Measurements from ENCODE around the gene RASGRF2. TPM values are rescaled to one million over a fixed set of nuclear protein-coding genes. Genes with fewer than 3 reads are reported as not detected.

Gene RASGRF2
- total RNA-seq, 2 donors from 2014 or later, result 6.9 to 13.9 TPM

GRCh38 chr5:81167544-81167943, 207.4 kb downstream of the RASGRF2 start:
- Histone ChIP-seq H3K27me3 (replicated peaks; ENCODE audit: insufficient read depth) (no peaks in the 10 kb centered on the region), H3K4me3 (no peak overlapping the region), H3K27ac (no peak overlapping the region), H3K36me3 (no peaks in the 10 kb centered on the region), H3K9me3 (no peaks in the 10 kb centered on the region), H3K4me1 (ENCODE audit: control insufficient read depth in 1 of 2, low read depth in 2 of 2) (no peaks in the 10 kb centered on the region)
- TF ChIP-seq CTCF (IDR thresholded peaks at IDR 0.05), result no peak
- no peak for ATAC-seq (ENCODE audit: insufficient number of reproducible peaks, low FRiP score, low read depth)
- no peak for DNase-seq (ENCODE audit: low spot score)

DNA sequence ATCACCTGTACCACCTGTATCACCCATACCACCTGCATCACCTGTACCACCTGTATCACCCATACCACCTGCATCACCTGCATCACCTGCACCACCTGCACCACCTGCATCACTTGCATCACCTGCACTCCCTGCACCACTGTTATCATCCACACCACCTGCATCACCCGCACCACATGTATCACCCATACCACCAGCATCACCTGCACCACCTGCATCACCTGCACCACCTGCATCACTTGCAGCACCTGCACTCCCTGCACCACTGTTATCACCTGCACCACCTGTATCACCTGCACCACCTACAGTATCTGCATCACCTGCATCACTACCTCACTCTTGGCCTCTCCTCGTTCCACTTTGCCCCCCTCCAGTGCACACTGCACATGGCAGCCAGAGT, 209.8 kb downstream of the RASGRF2 start:
- H3K27me3 ChIP-seq (replicated peaks; ENCODE audit: insufficient read depth), result no peaks in the 10 kb centered on the region
- no peak for TF ChIP-seq CTCF (IDR thresholded peaks at IDR 0.05)
- no peak overlapping the region for H3K4me3 ChIP-seq
- no peaks in the 10 kb centered on the region for H3K4me1 ChIP-seq (ENCODE audit: control insufficient read depth in 1 of 2, low read depth in 2 of 2)
- H3K27ac ChIP-seq, result no peak overlapping the region
- ATAC-seq (ENCODE audit: insufficient number of reproducible peaks, low FRiP score, low read depth), result no peak
- DNase-seq (ENCODE audit: low spot score), result no peak
- H3K36me3 ChIP-seq, result no peaks in the 10 kb centered on the region
- no peaks in the 10 kb centered on the region for H3K9me3 ChIP-seq

DNA sequence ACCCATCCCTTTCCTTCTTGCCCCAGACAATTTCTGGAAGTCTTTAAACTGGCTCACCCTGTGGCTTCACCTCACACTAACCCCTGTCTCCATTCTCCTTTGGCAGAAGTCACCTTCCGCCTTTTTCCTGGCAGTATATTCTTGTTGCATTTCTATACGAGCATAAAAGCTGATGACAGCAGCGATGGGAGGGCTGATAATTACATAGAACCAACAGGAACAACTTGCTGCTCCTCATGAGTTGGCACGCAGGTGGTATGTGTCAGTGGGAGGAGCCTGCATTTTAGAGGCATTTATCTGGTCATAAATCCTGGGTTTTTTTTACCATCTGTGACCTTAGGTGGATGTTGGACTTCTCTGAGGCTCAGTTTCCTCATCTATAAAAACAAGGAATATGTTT, 211.6 kb downstream of the RASGRF2 start:
- DNase-seq (ENCODE audit: low spot score) (no peak), ATAC-seq (ENCODE audit: insufficient number of reproducible peaks, low FRiP score, low read depth) (no peak)
- no peaks in the 10 kb centered on the region for H3K9me3 ChIP-seq
- H3K27ac ChIP-seq, result no peak overlapping the region
- H3K4me1 ChIP-seq (ENCODE audit: control insufficient read depth in 1 of 2, low read depth in 2 of 2), result no peaks in the 10 kb centered on the region
- no peak overlapping the region for H3K4me3 ChIP-seq
- H3K36me3 ChIP-seq, result no peaks in the 10 kb centered on the region
- no peaks in the 10 kb centered on the region for H3K27me3 ChIP-seq (replicated peaks; ENCODE audit: insufficient read depth)
- TF ChIP-seq CTCF (IDR thresholded peaks at IDR 0.05), result no peak

GRCh38 chr5:81172710-81173109, 212.5 kb downstream of the RASGRF2 start:
- no peak for DNase-seq (ENCODE audit: low spot score)
- no peaks in the 10 kb centered on the region for H3K9me3 ChIP-seq
- TF ChIP-seq CTCF (IDR thresholded peaks at IDR 0.05), result no peak
- H3K27ac ChIP-seq, result no peak overlapping the region
- no peaks in the 10 kb centered on the region for H3K27me3 ChIP-seq (replicated peaks; ENCODE audit: insufficient read depth)
- no peak for ATAC-seq (ENCODE audit: insufficient number of reproducible peaks, low FRiP score, low read depth)
- H3K4me3 ChIP-seq, result no peak overlapping the region
- no peaks in the 10 kb centered on the region for H3K36me3 ChIP-seq
- H3K4me1 ChIP-seq (ENCODE audit: control insufficient read depth in 1 of 2, low read depth in 2 of 2), result no peaks in the 10 kb centered on the region

- no peaks in the 10 kb centered on the region for H3K27me3 ChIP-seq (replicated peaks; ENCODE audit: insufficient read depth)
- no peaks in the 10 kb centered on the region for H3K36me3 ChIP-seq
- no peak for ATAC-seq (ENCODE audit: insufficient number of reproducible peaks, low FRiP score, low read depth)
- no peak overlapping the region for H3K4me3 ChIP-seq
- TF ChIP-seq CTCF (IDR thresholded peaks at IDR 0.05), result no peak
- H3K9me3 ChIP-seq, result no peaks in the 10 kb centered on the region
- DNase-seq (ENCODE audit: low spot score), result no peak
- no peak overlapping the region for H3K27ac ChIP-seq
- no peaks in the 10 kb centered on the region for H3K4me1 ChIP-seq (ENCODE audit: control insufficient read depth in 1 of 2, low read depth in 2 of 2)
Measured at GRCh38 chr5:81177061-81177460, 216.9 kb downstream of the RASGRF2 start.
